Stimulated activated CD4-positive, alpha-beta T cell treated with anti-CD3 and anti-CD28 coated beads, TNF-alpha, amount 100 ng/mL, for 48 hours (primary cell): ENCODE measurements around the gene FPGS.
"Not testable (repeated sequence)": the region's sequence is repeated elsewhere in the genome, so short reads cannot be mapped to it uniquely, and the experiment has no call there.

Source experiments
- DNase-seq, 3 donors: peaks; one replicate each; pipeline ENCODE4 v3.0.0-alpha.2; 2020; ENCODE audit warnings: low read depth in 3 of 3

FPGS gene

DNA sequence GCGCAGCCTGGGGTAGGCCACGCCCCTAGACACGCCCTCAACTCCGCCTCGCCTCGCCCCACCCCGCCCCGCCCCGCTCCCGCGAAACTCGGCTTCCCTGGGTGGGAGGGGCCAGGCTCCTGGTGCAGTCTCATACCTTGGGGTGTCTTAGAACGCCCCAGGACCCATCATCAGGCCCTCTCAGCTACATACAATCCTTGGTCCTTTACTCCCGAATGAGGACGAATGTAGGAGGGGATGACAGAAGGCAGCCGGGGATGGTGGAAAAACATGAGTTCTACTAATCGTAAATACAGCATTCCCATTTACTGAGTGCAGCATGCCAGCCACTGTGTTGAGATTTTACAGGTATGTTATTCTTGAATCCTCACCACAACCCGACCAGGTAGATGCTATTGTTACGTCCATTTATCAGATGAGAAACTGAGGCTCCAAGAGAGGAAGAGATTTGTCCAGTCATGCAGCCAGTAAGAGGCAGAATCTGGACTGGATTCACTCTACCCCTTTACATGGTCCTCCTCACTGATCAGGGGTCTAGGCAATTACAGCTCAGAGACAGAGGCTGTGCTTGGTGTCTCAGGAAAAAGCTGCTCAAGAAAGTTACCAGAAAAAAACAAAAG is 31.0 kb upstream of the FPGS start:
- no peak for DNase-seq

DNA sequence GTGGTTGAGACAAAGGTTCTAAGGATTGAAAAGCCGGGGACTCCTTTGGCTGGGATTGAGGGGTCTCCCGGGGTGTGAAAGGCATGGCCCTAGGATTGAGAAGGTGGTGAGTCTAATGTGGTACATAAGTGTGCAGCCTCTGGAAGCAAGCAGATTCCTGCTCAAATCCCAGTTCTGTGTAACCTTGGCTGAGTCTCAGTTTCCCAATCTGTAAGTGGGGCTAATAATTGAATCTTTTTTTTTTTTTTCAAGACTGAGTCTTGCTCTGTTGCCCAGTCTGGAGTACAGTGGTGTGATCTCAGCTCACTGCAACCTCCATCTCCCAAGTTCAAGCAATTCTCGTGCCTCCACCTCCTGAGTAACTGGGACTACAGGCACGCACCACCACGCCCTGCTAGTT is 30.1 kb upstream of the FPGS start:
- no peak for DNase-seq

DNA sequence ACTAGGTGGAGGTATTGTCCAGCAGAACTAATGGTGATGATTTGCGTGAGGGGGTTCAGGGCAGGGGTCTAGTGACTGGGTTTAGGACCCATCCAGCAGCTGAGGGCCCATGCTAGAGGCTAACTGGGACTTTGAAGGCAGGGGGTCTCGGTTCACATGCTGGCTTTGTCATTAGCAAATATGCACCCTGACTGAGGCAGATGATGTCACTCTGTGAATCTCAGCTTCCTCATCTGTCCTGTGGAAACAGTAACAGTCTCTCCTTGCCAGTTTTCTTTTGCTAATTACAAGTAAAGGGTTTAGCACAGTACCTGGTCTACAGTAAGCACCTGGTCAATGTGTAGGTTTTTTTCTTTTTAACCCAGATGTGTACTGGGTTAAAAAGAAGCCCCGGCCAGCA is 29.4 kb upstream of the FPGS start:
- no peak for DNase-seq

DNA sequence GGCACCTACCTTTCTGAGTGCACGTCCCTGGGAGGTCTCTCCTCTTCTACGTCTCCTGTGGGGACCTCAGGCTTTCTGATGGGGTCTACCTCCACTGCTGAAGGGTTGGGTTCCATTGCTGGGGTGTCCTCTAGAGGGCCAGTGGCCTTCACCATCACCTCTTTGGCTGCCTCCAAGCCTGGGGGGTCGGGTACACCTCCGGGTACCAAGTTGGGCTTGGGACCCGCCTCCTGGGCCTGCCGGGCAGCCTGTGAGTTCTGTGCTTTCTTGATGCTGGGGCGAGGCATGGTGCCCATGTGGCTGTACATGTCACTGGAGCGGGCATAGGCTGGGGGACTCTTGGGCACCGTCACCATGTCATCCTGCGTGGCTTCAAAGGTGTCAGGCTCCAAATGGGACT is 28.7 kb upstream of the FPGS start:
- no peak for DNase-seq

DNA sequence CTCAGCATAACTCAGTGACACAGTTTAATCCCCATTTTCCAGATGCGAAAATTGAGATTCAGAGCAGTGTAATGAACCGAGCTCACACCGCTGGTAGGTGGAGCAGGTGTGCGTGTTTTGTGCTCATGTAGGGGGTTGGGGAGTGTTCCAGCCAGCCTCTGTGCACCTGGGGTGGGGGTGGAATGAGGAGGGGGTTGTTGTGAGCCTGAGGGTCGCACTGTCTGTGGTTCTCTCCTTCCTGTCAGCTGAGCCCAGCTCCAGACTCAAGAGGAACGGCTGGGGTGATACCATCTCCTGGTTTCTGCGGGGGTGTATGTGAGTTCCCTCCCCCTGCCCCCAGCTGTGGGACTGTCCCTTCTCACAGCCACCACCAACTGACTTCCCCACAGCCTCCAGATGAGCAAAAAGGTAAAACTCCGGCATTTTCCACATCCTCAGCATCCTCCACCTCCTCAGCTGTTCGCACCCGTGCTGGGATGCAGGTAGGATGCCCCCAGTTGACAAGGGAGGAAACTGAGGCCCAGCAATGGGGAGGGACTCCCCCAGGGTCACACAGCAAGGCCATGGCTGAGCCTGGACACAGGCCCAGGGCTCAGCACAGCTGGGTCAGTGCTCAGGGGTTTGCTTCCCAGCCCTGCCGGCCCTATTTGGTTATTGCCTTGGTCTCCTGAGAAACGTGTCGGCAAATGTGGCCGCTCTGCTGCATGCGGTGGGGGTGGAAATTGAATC is 26.3 kb upstream of the FPGS start:
- peak in 2 of 3 donors; percentile 56 to 67 for DNase-seq

DNA sequence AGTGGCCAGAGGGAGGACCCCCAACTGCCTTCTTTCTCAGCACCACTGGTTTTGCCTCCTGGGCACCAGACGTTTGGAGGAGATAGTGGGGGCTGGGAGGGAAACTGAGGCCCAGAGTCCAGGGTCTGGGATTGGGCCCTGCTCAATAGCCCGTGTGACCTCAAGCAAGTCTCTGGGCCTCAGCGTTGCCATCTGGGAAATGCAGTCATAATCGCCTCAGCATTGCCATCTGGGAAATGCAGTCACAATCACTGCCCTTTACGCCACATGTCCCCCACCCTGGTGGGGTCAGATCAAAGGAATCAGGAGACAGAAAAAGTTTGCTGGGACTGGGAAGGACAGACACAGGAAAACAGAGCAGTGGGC is 25.8 kb upstream of the FPGS start:
- no peak for DNase-seq

GRCh38 chr9:127777368-127777980 is 25.2 kb upstream of the FPGS start:
- DNase-seq, result no peak

- peak in 1 of 3 donors; percentile 60 for DNase-seq
These were observed 24.2 kb upstream of the FPGS start, which contains the start of gene SH2D3C for GRCh38 chr9:127778280-127779135. Gene SH2D3C, minus strand, starts transcription at chr9:127778666. Its CDS starts 39 bp downstream, at chr9:127778627.

- peak; percentile 48 to 61 (median 57) for DNase-seq
These were observed 23.3 kb upstream of the FPGS start for GRCh38 chr9:127779136-127779981.

GRCh38 chr9:127780126-127780885 is 22.4 kb upstream of the FPGS start:
- no peak for DNase-seq

DNA sequence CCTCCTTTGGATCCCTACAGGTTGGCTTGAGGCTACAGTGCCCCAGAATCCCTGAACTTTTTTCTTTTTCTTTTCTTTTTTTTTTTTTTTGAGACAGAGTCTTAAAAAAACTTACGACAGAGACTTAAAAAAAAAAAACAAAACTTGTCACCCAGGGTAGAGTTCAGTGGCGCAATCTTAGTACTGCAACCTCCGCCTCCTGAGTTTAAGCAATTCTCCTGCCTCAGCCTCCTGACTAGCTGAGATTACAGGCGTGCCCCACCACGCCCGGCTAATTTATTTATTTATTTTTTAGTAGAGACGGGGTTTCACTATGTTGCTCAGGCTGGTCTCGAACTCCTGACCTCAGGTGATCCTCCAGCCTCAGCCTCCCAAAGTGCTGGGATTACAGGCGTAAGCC is 21.8 kb upstream of the FPGS start:
- DNase-seq, result not testable (repeated sequence)

DNA sequence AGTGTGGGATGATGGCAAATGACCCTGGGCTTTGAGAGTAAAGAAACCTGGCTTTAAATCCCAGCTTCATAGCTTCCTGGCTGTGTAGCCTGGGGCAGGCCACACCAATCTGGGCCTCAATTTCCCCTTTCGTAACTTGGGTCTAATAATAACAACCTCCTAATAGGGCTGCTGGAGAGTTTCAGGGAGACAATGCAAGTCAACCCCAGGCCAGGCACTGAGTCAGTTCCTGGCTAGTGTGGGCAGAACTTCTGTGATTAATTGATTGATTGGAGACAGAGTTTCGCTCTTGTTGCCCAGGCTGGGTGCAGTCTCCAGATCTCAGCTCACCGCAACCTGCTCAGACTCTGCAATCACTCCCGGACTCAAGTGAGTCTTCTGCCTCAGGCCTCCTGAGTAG is 20.9 kb upstream of the FPGS start:
- DNase-seq, result no peak

DNA sequence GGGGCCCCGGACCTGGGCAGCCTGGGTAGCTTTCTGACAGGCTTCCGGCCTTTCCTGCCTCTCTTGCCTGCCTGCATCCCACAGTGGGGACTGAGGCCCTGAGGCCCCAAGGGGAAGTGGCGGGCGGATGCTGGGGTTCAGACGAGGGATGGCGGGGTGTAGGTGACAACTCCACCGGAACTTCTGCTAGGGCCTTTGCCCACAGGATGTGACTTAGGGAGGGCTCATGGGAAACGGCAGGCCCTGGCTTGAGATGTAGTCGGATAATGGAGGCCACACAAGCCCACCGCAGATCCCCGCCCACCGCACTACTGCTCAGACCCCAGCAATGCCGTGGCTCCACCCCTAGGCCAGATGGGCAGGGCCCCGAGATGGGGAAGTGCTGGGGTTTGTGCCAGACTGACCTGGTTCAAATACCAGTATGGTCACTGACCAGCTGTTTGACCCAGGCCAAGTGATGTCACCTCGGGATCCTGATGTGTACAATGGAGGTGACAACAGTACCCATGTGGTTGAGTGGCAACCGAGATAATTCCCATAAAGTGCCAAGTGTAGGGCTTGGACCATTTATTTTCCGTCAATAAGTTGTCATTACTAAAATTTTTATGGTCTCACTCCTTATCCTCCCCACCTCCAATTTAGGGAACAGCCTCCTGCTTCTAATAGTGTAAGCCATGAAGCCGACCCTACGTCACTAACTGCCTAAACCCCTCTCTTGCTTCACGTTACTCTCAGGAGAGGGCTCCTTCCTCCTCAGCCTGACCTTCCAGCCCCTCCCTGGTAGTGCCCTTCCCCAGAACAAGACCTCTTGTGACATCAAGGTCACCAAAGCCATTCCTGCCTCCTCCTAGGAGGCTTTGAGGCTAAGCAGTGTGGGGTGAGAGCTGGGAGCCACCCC is 19.3 kb upstream of the FPGS start:
- peak; percentile 52 to 56 (median 54) for DNase-seq

DNA sequence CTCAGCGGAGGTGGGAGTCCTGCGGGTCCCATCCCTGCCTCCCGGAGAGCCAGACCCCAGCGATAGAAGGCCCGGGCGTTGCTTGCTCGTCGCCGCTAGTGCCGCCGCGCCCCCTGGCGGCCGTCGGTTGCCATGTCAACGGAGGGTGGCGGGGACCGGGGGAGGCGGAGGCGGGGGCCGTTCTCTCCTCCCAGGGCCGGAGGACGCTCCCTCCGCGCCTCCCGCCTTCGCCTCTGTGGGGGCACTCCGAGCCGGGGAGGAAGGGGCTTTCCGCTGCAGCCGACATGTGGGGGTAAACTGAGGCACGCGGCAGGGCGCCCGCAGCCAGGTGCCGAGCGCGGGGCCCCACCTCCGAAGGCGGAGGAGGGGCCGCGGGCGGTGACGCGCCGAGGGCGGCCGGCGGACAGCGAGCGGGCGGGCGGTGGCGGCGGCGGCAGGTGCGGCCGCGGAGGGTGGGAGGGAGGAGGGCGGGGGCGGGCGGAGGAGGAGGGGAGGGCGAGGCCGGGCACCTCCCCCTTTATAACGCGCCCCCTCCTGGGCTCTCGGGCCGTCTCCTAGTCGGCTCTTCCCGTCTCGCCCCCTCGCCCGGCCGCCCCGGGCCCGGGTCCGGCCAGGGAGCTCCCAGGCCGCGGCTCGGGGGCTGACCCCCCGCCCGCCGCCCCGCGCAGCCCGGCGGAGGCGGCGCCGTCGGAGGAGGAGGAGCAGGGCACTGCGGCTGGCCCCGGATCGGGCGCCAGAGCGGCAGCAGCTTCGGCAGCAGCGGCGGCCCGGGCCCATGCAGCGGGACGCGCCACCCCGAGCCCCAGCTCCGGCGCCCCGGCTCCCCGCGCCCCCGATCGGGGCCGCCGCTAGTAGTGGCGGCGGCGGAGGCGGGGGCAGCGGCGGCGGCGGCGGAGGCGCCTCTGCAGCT is 17.4 kb upstream of the FPGS start:
- DNase-seq, result peak; percentile 77 to 82 (median 79)

GRCh38 chr9:127785933-127786772 is 16.5 kb upstream of the FPGS start, which contains the start of gene CDK9:
Gene CDK9, plus strand, starts transcription at chr9:127786034. Its CDS starts 115 bp downstream, at chr9:127786149.
- DNase-seq, result peak; percentile 87 to 91 (median 89)

DNA sequence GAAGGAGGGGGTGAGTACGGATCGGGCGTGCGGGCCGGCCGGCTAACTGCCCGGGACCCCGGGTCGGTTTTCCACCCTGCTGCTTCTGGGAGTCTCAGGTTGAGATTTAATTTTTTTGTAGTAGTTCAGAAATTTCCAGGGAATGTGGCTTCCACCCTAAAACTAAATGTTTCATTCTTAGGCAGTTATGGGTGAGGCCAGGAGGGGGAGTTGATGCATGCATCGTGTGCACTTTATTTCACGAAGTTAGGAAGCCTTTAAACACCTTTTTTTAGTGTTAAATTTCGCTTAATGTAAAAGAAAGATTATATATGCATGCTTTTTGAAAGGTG is 15.9 kb upstream of the FPGS start:
- DNase-seq, result no peak

- DNase-seq, result peak; percentile 50 to 75 (median 73)
These were observed 14.2 kb upstream of the FPGS start for GRCh38 chr9:127788337-127789011.
